HG03108 (cell line): Measurements from ENCODE around the gene CEP350.

ENCODE experiments used
- ATAC-seq: cut with Tn5 transposase; IDR thresholded peaks from one replicate; pipeline ENCODE4 v1.9.1; 2021; ENCODE audit warnings: moderate library complexity; ENCODE audit not compliant: unreplicated experiment

Gene CEP350

GRCh38 chr1:180046674-180047073, 92.1 kb downstream of the CEP350 start:
- ATAC-seq, result no peak

DNA sequence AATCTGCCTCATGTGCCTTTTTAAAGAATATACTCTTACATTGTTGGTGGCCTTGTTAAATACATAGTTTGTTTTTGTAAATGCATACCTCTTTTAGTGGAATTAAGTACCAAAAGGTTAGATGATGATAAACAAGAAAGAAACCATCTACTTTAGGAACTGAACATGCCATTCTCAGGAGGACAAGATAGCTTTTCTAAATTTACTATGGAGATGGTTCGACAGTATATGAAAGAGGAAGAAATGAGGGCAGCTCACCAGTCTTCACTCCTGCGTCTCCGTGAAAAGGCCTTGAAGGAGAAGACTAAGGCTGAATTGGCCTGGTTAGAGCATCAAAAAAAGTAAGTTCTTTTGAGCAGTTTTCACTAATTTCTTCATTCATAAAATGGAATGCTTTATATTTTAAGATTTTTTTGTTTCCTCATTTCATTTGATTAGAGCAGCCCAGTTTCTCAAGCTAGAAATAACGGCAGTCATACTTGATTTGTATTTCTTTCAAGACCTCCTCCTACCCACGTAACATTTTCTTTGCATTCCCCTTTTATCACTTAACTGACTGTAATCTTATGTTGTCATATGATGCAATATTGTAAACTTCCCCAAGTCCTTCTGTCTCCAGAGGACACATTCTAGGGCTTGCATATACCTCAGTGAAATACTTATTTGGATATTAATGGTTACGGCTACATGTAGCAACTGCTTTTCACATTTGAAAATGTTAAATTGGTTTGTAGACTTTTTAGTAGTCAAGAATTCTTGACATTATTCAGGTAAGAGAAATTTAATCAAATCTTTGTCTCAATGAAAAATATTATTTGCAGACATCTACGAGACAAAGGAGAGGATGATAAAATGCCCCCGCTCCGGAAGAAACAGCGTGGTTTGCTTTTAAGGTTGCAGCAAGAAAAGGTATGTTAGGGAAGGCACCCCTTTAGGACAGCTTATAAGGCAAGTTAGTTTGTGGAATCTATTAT, 99.3 kb downstream of the CEP350 start:
- no peak for ATAC-seq

DNA sequence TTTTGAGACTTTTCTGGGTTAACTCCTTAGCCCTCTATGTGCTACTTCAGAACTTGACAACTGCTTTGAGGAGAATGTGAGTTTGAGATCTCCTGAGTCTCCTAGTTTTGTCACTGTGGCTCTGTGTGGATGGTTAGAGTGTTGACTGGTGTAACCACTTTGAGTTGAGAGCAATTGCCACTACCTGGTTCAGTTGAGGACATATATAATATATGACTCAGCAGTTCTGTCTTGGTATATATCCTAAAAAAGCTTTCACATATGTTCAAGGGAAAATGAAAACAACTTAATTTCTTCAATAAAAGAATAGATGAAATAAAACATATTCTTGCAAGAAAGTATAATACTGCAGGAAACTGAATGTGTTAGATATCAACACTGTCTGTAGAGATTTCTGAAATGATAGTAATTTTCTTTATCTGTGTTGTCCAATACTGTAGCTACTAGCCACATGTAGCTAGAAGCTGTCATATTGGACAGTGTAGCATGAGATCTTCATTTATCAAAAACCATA, 103.3 kb downstream of the CEP350 start:
- ATAC-seq, result no peak

DNA sequence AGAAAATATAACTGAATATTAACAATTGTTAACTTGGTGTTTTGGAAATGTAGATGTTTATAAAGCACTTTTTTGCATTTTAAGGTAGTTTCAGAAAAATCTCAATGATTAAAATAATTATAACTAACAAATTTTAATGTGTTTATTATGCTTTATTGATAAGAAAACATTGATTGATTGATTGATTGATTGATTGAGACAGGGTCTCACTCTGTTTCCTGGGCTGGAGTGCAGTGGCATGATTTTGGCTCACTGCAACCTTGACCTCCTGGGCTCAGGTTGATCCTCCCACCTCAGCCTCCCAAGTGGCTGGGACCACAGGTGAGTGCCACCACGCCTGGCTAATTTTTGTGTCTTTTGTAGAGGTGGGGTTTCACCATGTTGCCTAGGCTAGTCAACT, 106.4 kb downstream of the CEP350 start:
- no peak for ATAC-seq

DNA sequence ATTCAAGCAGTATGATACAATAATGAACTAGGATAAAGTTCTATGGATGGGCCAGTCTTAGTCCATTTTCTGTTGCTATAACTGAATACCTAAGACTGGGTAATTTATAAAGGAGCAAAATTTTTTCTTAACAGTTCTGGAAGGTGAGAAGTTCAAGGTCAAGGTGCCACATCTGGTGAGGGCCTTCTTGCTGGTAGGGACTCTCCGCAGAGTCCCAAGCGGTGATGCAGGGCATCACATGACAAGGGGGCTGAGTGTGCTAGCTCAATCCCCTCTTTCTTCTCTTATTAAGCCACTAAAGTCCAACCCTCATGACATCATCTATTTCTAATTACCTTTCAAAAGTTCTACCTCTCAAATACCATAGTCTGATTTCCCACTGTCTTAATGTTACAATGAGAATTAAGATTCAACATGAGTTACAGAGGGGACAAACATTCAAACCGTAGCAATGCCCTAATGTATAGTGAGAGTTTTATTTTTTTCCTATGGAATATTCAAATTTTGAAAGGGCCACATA, 107.9 kb downstream of the CEP350 start:
- no peak for ATAC-seq

DNA sequence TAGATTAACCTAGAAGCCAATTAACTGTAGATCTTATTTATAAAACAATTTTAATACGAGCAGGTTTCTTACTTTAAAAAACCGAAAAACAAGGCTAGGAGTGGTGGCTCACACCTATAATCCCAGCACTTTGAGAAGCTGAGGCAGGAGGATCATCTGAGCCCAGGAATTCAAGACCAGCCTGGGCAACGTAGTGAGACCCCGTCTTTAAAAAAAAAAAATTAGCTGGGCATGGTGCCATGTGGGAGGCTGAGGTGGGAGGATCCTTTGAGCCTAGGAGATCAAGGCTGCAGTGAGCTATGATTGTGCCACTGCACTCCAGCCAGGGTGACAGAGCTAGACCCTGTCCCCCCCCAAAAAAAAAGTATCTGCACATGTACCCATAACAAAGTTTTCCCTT, 110.8 kb downstream of the CEP350 start:
- ATAC-seq, result no peak

- ATAC-seq, result no peak
Observed at GRCh38 chr1:180066150-180066549, 111.5 kb downstream of the CEP350 start.

DNA sequence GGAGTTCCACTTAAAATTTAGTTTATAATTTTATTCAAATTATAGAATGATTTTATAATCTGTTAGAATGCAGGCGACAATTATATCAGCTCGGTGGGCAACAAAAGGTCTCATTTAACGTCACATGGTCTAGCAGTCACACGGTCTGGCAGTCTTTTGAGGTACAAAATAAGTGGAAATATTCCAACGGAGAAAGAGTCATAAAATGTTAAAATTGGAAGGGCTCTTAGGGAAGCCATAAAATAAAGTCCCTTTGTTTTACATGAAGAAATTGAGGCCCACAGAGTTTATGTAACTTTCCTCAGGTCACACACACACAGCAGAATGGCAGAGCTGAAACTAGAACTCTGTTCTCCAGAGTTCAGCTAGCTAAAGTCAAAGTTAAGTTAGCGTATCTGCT, 115.7 kb downstream of the CEP350 start:
- no peak for ATAC-seq

DNA sequence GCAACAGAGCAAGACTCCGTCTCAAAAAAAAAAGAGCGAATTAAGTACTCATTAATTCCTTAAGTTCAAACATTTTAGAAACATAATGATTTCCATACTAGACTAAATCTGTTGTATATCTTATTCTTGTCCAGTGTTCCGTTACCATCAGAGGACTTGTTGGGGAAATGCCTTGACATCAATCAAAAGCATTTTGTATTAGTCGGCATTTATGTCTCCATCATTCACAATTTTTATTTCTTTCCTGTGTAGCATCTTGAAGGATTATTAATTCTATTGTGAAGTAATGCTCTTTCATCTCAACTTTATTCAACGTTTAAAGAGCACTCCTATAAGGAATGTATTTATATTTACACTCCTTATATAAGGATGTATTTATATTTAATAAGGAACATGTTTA, 117.1 kb downstream of the CEP350 start:
- ATAC-seq, result no peak

DNA sequence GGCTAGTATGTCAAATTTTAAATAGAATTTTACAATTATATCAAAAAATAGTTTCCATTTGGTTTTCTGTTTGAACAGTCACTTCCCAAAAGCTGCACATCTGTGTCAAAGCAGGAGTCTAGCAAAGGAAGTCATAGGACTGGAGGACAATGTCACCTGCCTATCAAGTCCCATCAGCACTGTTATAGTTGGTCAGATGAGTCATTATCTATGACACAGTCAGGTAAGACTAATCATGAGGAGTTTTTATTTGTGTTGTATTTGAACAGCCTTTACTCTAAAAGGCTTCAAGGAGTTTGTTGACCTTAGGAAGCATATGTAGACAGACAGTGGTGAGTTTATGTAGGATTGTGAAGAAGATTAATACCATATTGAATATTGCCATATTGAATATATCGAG, 125.8 kb downstream of the CEP350 start:
- no peak for ATAC-seq

DNA sequence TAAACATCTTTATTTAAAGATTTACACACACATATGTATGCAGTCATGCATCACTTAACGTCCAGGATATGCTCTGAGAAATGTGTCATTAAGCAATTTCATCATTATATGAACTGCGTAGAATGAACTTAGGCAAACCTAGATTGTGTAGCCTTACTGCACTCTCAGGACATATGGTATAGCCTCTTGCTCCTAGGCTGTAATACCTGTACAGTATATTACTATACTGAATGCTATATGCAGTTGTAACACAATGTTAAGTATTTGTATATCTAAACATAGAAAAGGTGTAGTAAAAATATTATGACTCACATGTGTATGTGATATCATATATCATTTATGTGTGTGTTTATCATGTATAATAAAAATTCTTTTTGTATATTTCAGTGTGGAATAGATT, 126.9 kb downstream of the CEP350 start:
- ATAC-seq, result no peak

- no peak for ATAC-seq
Observed at GRCh38 chr1:180083164-180083563, 128.6 kb downstream of the CEP350 start.

DNA sequence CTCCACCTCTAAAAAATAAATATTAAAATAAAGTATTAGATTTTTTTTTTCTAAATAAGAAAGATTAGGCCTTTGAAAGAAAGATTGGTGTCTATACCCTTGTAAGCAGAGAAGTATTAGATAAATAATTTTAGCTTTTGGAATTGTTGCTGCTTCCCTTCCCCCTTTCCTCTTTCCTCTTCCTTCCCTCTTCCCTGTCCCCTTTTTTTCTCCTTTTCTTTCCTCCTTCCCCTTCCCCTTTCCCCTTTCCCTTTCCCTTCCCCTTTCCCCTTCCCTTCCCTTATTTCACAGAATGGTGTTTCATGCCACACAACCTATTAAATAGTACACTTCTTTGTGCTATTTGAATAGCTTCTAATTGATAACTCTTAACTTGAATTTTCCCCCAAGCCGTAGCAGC, 130.3 kb downstream of the CEP350 start:
- ATAC-seq, result no peak

GRCh38 chr1:180085331-180085730, 130.7 kb downstream of the CEP350 start:
- ATAC-seq, result no peak

GRCh38 chr1:180092931-180093650, 138.5 kb downstream of the CEP350 start:
- no peak for ATAC-seq

- ATAC-seq, result no peak
Observed at GRCh38 chr1:180094705-180095295, 140.2 kb downstream of the CEP350 start.

GRCh38 chr1:180096584-180097325, 142.1 kb downstream of the CEP350 start:
- no peak for ATAC-seq

GRCh38 chr1:180097326-180097605, 142.7 kb downstream of the CEP350 start:
- ATAC-seq, result no peak

DNA sequence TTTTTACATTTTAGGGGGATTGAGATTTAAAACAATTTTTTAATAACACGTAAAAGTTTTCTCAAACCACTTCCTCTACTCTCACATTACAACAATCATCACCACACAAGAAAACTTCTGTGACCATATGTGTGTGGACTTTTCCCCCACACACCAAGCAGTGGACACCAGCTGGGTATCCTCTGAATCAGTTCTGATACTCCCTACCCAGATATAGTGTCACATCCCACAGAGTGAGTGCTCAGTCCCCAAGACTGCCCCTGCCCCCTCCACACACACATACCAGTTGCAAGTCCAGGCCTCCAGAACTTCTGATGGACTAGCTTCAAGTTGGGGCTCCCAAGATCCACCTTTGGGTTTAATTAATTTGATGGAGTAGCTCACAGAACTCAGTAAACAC, 146.8 kb downstream of the CEP350 start:
- ATAC-seq, result no peak

DNA sequence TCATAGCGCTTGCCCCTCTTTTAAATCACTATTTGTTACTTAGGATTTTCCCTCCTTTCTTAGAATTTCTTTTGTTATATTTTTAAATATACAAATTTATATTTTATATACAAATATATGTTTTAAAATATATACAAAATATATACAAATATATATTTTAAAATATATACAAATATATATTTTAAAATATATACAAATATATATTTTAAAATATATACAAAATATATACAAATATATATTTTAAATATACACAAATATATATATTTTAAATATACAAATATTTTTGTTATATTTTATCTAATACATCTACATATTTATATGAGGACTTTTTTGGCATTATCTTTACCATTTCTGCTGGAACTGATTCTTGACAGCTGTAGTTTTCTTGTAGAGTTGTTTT, 149.2 kb downstream of the CEP350 start:
- ATAC-seq, result no peak

- ATAC-seq, result no peak
Observed at GRCh38 chr1:180112091-180112490, 157.5 kb downstream of the CEP350 start.
